HepG2 (cell line): Measurements from ENCODE around the gene B4GALT5. TPM values are rescaled to one million over a fixed set of nuclear protein-coding genes. Genes with fewer than 3 reads are reported as not detected.

Experiments used
- BHLHE40 ChIP-seq: IDR thresholded peaks from 2 replicates; pipeline ENCODE4 v1.6.1; 2011; ENCODE audit warnings: low read length, improper control_type of control experiment
- CBFB ChIP-seq: sonication (generic); formaldehyde crosslinking; IDR thresholded peaks from 2 replicates; pipeline ENCODE4 v1.4.0; 2020; ENCODE audit warnings: missing genetic modification reagents
- FOXA1 ChIP-seq, 2 experiments: fragments of 450-650 bp in 1 of 2; sonication (generic) in 1 of 2; formaldehyde crosslinking in 1 of 2; IDR thresholded peaks; 2 replicates each; pipeline versions ENCODE4 v1.4.0 to v1.6.1; 2016 to 2020; ENCODE audit warnings: missing genetic modification reagents in 1 of 2
- FOXC1 ChIP-seq: sonication (generic); formaldehyde crosslinking; IDR thresholded peaks from 2 replicates; pipeline ENCODE4 v1.8.0; 2022; ENCODE audit warnings: mild to moderate bottlenecking, missing genetic modification reagents, borderline replicate concordance
- KDM3A ChIP-seq: IDR thresholded peaks from 2 replicates; pipeline ENCODE4 v1.6.1; 2018; ENCODE audit warnings: low read depth, missing compliant biosample characterization
- KDM5B ChIP-seq: sonication (generic); formaldehyde crosslinking; IDR thresholded peaks from 2 replicates; pipeline ENCODE4 v1.4.0; 2020; ENCODE audit warnings: missing genetic modification reagents, mild to moderate bottlenecking, borderline replicate concordance
- KDM6A ChIP-seq: IDR thresholded peaks from 2 replicates; pipeline ENCODE4 v1.6.1; 2016; ENCODE audit warnings: low read depth
- KLF11 ChIP-seq: IDR thresholded peaks from 2 replicates; pipeline ENCODE4 v1.6.1; 2016; ENCODE audit warnings: missing compliant biosample characterization
- NONO ChIP-seq, 2 experiments: fragments of 450-650 bp in 1 of 2; sonication (generic) in 1 of 2; formaldehyde crosslinking in 1 of 2; IDR thresholded peaks in 1 of 2; conservative IDR thresholded peaks in 1 of 2; 2 replicates each; pipeline versions ENCODE4 v1.6.1 to v1.8.0; 2017 to 2022; ENCODE audit warnings: mild to moderate bottlenecking in 1 of 2, missing genetic modification reagents in 1 of 2, moderate library complexity in 1 of 2
- PCBP1 ChIP-seq: fragments of 200-400 bp; formaldehyde crosslinking; IDR thresholded peaks from 2 replicates; pipeline ENCODE4 v1.6.1; 2017; ENCODE audit warnings: mild to moderate bottlenecking, low read depth, low read length, borderline replicate concordance
- PRPF4 ChIP-seq: fragments of 200-400 bp; formaldehyde crosslinking; IDR thresholded peaks from 2 replicates; pipeline ENCODE4 v1.6.1; 2016; ENCODE audit warnings: low read length, low read depth; ENCODE audit not compliant: poor library complexity, severe bottlenecking
- RBM39 ChIP-seq: fragments of 200-400 bp; formaldehyde crosslinking; IDR thresholded peaks from one replicate; pipeline ENCODE4 v1.6.1; 2018; ENCODE audit warnings: antibody characterized with exemption, mild to moderate bottlenecking, low read depth, low read length; ENCODE audit not compliant: poor library complexity, severe bottlenecking
- SOX6 ChIP-seq, 2 experiments: fragments of 450-650 bp in 1 of 2; sonication (generic) in 1 of 2; formaldehyde crosslinking in 1 of 2; IDR thresholded peaks; 2 replicates each; pipeline versions ENCODE4 v1.4.0 to v1.6.1; 2017 to 2020; ENCODE audit warnings: antibody characterized with exemption in 1 of 2, mild to moderate bottlenecking in 1 of 2, missing genetic modification reagents in 1 of 2
- STAT5B ChIP-seq: sonication (generic); formaldehyde crosslinking; IDR thresholded peaks from 2 replicates; pipeline ENCODE4 v1.4.0; 2020; ENCODE audit warnings: missing genetic modification reagents
- TBX2 ChIP-seq: sonication (generic); formaldehyde crosslinking; IDR thresholded peaks from 2 replicates; pipeline ENCODE4 v1.5.0; 2020; ENCODE audit warnings: missing genetic modification reagents, mild to moderate bottlenecking, borderline replicate concordance
- YEATS2 ChIP-seq: sonication (generic); formaldehyde crosslinking; IDR thresholded peaks from 2 replicates; pipeline ENCODE4 v1.4.0; 2020; ENCODE audit warnings: missing genetic modification reagents, borderline replicate concordance
- ZBTB21 ChIP-seq: sonication (generic); formaldehyde crosslinking; IDR thresholded peaks from 2 replicates; pipeline ENCODE4 v1.4.0; 2020; ENCODE audit warnings: missing genetic modification reagents
- ZC3H13 ChIP-seq: sonication (generic); formaldehyde crosslinking; IDR thresholded peaks from 2 replicates; pipeline ENCODE4 v1.8.1; 2023; ENCODE audit warnings: mild to moderate bottlenecking, missing genetic modification reagents, moderate library complexity
- ZNF205 ChIP-seq: IDR thresholded peaks from 2 replicates; pipeline ENCODE4 v1.6.1; 2018; ENCODE audit warnings: missing biosample characterization, missing genetic modification reagents
- ZNF382 ChIP-seq: sonication (generic); formaldehyde crosslinking; IDR thresholded peaks from 2 replicates; pipeline ENCODE4 v1.5.0; 2020; ENCODE audit warnings: missing genetic modification reagents, mild to moderate bottlenecking, borderline replicate concordance
- ZNF672 ChIP-seq: sonication (generic); formaldehyde crosslinking; IDR thresholded peaks from 2 replicates; pipeline ENCODE4 v1.8.1; 2022; ENCODE audit warnings: missing genetic modification reagents
- ZNF766 ChIP-seq: sonication (generic); formaldehyde crosslinking; IDR thresholded peaks from 2 replicates; pipeline ENCODE4 v1.5.0; 2020; ENCODE audit warnings: missing genetic modification reagents, borderline replicate concordance
- ZNF776 ChIP-seq: sonication (generic); formaldehyde crosslinking; IDR thresholded peaks from 2 replicates; pipeline ENCODE4 v1.4.0; 2020; ENCODE audit warnings: mild to moderate bottlenecking, missing genetic modification reagents
- ZNF782 ChIP-seq: sonication (generic); formaldehyde crosslinking; IDR thresholded peaks from 2 replicates; pipeline ENCODE4 v1.4.0; 2020; ENCODE audit warnings: missing genetic modification reagents, mild to moderate bottlenecking, borderline replicate concordance
- polyA plus RNA-seq, 8 experiments: library from polyadenylated mRNA; depleted of rRNA in 3 of 8; stranded (reverse) in 7 of 8; unstranded in 1 of 8; fragments of >200 nt; fragmentation: Illumina TruSeq in 4 of 8; extraction: Trizol in 4 of 8; gene quantifications; 2 replicates each; pipeline versions ENCODE4 v1.2.1 to v1.2.3, GENCODE V29; 2011 to 2016; ENCODE audit warnings: low read depth in 4 of 8, missing spikeins in 1 of 8, mixed read lengths in 1 of 8; ENCODE audit not compliant: insufficient read depth in 1 of 8
- total RNA-seq, 5 experiments: library from RNA; depleted of rRNA; stranded (reverse); fragments of >200 nt; fragmentation: Illumina TruSeq; extraction: Trizol; gene quantifications; 2 replicates each; pipeline ENCODE4 v1.2.3, GENCODE V29; 2016; ENCODE audit warnings: low read depth in 1 of 5
- TF ChIP-seq, protein P1 (sequence below): sonication (generic); formaldehyde crosslinking; IDR thresholded peaks from 2 replicates; pipeline ENCODE4 v1.8.0; 2022; ENCODE audit warnings: mild to moderate bottlenecking, missing genetic modification reagents
- TF ChIP-seq, protein P2 (sequence below): sonication (generic); formaldehyde crosslinking; IDR thresholded peaks from 2 replicates; pipeline ENCODE4 v1.8.1; 2023; ENCODE audit warnings: mild to moderate bottlenecking, missing genetic modification reagents

The B4GALT5 gene
- total and polyA plus RNA-seq, 2 of the 13 experiments (the other 11 are each of a cell fraction or from before 2014, with no cell fraction given) = 27.3 to 30.9 TPM

DNA sequence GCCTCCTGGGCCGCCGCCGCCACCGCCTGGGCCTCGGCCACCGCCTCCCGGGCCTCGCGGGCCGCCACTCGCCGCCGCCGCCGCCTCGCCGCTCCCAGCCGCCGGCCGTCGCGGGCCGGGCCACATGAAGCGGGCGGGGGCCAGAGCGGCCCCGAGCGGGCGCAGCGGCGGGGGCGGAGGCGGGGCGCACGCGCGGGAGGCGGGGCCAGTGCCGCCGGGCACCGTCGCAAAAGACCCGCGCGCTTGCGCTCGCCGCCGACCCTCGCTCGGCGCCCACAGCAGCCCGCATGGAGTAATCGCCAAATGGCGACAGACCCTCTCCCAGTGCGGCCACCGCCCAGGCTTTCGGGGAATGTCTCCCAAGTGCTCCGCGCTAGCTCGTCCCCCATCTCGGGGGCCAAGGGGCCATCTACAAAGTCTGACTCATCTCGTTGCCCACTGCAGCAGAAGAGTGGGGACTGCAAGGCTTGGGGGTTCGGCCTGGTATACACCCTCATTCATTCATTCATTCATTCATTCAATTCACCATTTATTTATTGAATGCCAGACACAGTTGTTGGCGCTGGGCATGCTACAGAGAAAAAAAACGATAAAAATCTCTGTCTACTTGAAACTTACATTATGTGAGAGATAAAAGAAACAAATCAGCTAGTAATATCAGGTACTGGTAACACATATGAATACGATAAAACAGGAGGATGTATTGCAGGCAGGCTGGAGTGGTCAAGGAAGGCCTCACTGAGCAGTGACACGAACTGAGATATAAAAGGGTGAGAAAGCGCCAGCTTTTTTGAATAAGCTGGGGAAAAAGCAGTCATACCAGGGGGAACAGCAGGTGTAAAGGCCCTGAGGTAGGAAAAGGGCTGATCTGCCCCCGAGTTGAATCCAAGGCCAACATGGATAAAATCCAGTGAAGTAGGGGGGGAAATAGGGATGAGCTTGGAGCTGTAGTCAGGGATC lies at the start of gene B4GALT5 (continued):
- no peak; the same call in 1 of the 2 replicates for TF ChIP-seq ZBTB21 (CRISPR knock-in tag)
- no peak for TF ChIP-seq PRPF4
- no peak for TF ChIP-seq PCBP1
- TF ChIP-seq KDM5B (CRISPR knock-in tag) = peak; percentile 46; the same call in 1 of the 2 replicates
- TF ChIP-seq ZNF672 (CRISPR knock-in tag) = no peak
- no peak for TF ChIP-seq RBM39
- TF ChIP-seq NONO (IDR thresholded peaks at IDR 0.05) = no peak
- peak; percentile 34; the same call in 1 of the 2 replicates for TF ChIP-seq NONO (CRISPR knock-in tag; conservative IDR thresholded peaks at IDR 0.05)
- TF ChIP-seq FOXC1 = no peak; the same call in 1 of the 2 replicates
- TF ChIP-seq CBFB = peak; percentile 56
- TF ChIP-seq, protein P1, sequence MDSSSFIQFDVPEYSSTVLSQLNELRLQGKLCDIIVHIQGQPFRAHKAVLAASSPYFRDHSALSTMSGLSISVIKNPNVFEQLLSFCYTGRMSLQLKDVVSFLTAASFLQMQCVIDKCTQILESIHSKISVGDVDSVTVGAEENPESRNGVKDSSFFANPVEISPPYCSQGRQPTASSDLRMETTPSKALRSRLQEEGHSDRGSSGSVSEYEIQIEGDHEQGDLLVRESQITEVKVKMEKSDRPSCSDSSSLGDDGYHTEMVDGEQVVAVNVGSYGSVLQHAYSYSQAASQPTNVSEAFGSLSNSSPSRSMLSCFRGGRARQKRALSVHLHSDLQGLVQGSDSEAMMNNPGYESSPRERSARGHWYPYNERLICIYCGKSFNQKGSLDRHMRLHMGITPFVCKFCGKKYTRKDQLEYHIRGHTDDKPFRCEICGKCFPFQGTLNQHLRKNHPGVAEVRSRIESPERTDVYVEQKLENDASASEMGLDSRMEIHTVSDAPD (CRISPR knock-in tag) = no peak
- no peak for TF ChIP-seq ZNF782 (CRISPR knock-in tag)
- 0 out of 2 replicates have a peak, but pooled peaks have one; percentile 35 for TF ChIP-seq ZC3H13 (CRISPR knock-in tag)
- TF ChIP-seq ZNF382 = no peak
- peak; percentile 53 for TF ChIP-seq BHLHE40
- TF ChIP-seq YEATS2 = peak; percentile 55; the same call in 1 of the 2 replicates
- no peak for TF ChIP-seq FOXA1 (IDR thresholded peaks at IDR 0.05)
- peak; percentile 38; the same call in 1 of the 2 replicates for TF ChIP-seq FOXA1 (CRISPR knock-in tag; IDR thresholded peaks at IDR 0.05)
- TF ChIP-seq STAT5B (CRISPR knock-in tag) = 0 out of 2 replicates have a peak, but pooled peaks have one; percentile 42
- no peak for TF ChIP-seq SOX6 (IDR thresholded peaks at IDR 0.05)
- TF ChIP-seq SOX6 (CRISPR knock-in tag; IDR thresholded peaks at IDR 0.05) = peak; percentile 56
- 0 out of 2 replicates have a peak, but pooled peaks have one; percentile 23 for TF ChIP-seq KDM6A (CRISPR knock-in tag)
- no peak for TF ChIP-seq ZNF205 (CRISPR knock-in tag)
- TF ChIP-seq, protein P2, sequence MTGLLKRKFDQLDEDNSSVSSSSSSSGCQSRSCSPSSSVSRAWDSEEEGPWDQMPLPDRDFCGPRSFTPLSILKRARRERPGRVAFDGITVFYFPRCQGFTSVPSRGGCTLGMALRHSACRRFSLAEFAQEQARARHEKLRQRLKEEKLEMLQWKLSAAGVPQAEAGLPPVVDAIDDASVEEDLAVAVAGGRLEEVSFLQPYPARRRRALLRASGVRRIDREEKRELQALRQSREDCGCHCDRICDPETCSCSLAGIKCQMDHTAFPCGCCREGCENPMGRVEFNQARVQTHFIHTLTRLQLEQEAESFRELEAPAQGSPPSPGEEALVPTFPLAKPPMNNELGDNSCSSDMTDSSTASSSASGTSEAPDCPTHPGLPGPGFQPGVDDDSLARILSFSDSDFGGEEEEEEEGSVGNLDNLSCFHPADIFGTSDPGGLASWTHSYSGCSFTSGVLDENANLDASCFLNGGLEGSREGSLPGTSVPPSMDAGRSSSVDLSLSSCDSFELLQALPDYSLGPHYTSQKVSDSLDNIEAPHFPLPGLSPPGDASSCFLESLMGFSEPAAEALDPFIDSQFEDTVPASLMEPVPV = peak; percentile 75
- no peak; the same call in 1 of the 2 replicates for TF ChIP-seq ZNF776 (CRISPR knock-in tag)
- no peak for TF ChIP-seq TBX2 (CRISPR knock-in tag)
- 0 out of 2 replicates have a peak, but pooled peaks have one; percentile 61 for TF ChIP-seq KDM3A (CRISPR knock-in tag)
- no peak for TF ChIP-seq KLF11
- TF ChIP-seq ZNF766 (CRISPR knock-in tag) = peak; percentile 81; the same call in 1 of the 2 replicates
